RWPE1 (cell line): ENCODE data around the gene RNF130.

Experiments
- CTCF ChIA-PET: fragments of 350-600 bp; sonication (Branson Sonifier 250); formaldehyde crosslinking; extraction: SDS; loops from one replicate; lab custom pipeline; 2021; lab: Yijun Ruan, JAX
- POLR2A ChIA-PET: fragments of 400-600 bp; formaldehyde crosslinking; extraction: SDS; loops from one replicate; lab custom pipeline; 2020; ENCODE audit warnings: antibody characterized with exemption; ENCODE audit not compliant: low non-redundant PET; lab: Yijun Ruan, JAX
- DNase-seq: peaks from one replicate; pipeline ENCODE4 v3.0.0; 2012; ENCODE audit warnings: low spot score
- H3K27ac ChIP-seq: fragments of 450-650 bp; 2 replicates; pipeline ENCODE4 v1.5.1; 2017
- TF ChIP-seq, protein P1 (sequence below): fragments of 450-650 bp; conservative IDR thresholded peaks from 2 replicates; pipeline ENCODE4 v1.5.1; 2017; ENCODE audit warnings: low read depth, mild to moderate bottlenecking

Gene RNF130

GRCh38 chr5:180012316-180012715 lies 59.2 kb downstream of the RNF130 start:
- CTCF ChIA-PET, result no interaction called here
- no peak for DNase-seq
- TF ChIP-seq, protein P1, sequence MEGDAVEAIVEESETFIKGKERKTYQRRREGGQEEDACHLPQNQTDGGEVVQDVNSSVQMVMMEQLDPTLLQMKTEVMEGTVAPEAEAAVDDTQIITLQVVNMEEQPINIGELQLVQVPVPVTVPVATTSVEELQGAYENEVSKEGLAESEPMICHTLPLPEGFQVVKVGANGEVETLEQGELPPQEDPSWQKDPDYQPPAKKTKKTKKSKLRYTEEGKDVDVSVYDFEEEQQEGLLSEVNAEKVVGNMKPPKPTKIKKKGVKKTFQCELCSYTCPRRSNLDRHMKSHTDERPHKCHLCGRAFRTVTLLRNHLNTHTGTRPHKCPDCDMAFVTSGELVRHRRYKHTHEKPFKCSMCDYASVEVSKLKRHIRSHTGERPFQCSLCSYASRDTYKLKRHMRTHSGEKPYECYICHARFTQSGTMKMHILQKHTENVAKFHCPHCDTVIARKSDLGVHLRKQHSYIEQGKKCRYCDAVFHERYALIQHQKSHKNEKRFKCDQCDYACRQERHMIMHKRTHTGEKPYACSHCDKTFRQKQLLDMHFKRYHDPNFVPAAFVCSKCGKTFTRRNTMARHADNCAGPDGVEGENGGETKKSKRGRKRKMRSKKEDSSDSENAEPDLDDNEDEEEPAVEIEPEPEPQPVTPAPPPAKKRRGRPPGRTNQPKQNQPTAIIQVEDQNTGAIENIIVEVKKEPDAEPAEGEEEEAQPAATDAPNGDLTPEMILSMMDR, result no peak
- H3K27ac ChIP-seq, result no peak overlapping the region
- POLR2A ChIA-PET, result no interaction called here

- H3K27ac ChIP-seq, result no peak overlapping the region
- ChIA-PET CTCF (no interaction called here), POLR2A (no interaction called here)
- TF ChIP-seq, protein P1, result no peak
- DNase-seq, result no peak
Observed at GRCh38 chr5:180010636-180011035, 60.9 kb downstream of the RNF130 start.

GRCh38 chr5:180009581-180009980 lies 62.0 kb downstream of the RNF130 start:
- CTCF ChIA-PET, result interaction anchor here (0.6 kb wide), 1 partner anchor 13 kb away, joined by 3 read pairs; no protein-coding TSS in a partner anchor
- DNase-seq, result no peak
- H3K27ac ChIP-seq, result no peak overlapping the region
- POLR2A ChIA-PET, result no interaction called here
- TF ChIP-seq, protein P1, result no peak

DNA sequence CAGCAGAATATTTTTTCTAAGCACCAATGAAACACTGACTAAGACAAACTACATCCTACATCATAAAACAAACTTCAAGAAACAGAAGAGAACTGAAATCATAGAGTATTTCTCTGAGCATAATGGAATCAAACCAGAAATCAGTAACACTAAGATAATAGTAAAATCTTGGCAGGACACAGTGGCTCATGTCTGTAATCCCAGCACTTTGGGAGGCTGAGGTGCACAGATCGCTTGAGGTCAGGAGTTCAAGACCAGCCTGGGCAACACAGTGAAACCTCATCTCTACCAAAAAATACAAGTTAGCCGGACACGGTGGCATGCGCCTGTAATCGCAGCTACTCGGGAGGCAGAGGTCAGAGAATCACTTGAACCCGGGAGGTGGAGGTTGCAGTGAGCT lies 63.1 kb downstream of the RNF130 start:
- DNase-seq, result no peak
- H3K27ac ChIP-seq, result no peak overlapping the region
- CTCF ChIA-PET, result no interaction called here
- POLR2A ChIA-PET, result no interaction called here
- TF ChIP-seq, protein P1, result no peak

DNA sequence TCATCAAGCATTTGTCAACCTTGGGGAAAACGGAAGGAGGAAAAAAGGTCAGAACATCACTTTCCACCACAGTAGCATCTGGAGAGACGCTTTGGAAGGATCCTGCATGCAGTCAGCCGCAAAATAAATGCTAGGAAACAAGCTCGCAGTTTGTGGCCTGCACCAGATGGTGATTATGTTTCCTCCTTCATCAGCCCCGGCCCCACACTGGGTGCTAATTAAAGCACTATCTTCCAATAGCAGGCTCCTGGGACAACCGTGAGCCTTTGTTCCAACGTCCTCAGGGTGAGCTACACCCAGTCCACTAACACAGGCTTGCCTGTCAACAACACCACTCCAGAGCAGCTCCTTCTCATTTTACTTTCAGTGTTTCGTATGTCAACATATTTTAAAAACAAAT lies 64.0 kb downstream of the RNF130 start:
- no peak for DNase-seq
- TF ChIP-seq, protein P1, result no peak
- no peak overlapping the region for H3K27ac ChIP-seq
- ChIA-PET POLR2A (no interaction called here), CTCF (interaction anchor here (0.7 kb wide), 1 partner anchor 656 kb away, joined by 3 read pairs; no protein-coding TSS in a partner anchor)

DNA sequence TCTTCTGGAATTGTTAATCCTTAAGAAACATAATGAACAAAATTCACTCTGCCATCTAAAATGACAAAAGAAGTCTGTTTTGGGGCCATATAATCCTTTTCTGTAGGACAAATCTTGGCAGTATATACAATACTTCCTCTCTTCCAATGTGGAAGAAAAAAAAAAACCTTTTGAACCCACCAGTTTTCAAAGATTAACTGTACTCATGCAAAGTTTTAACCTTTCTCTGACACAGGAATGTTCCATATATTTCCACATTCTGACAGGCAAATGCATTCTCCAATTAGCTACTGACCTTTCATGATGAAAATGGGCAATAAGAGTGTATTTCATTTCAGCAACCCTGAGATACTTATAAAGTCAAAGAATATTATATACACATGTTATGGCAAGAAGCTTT lies 65.4 kb downstream of the RNF130 start:
- H3K27ac ChIP-seq, result no peak overlapping the region
- no peak for DNase-seq
- POLR2A ChIA-PET, result no interaction called here
- TF ChIP-seq, protein P1, result no peak
- CTCF ChIA-PET, result interaction anchor here (0.7 kb wide), 1 partner anchor 156 kb away, joined by 3 read pairs; no protein-coding TSS in a partner anchor
